NB4 (cell line): ENCODE data around the gene TGFB2.

Source experiments
- DNase-seq: peaks from one replicate; pipeline ENCODE4 v3.0.0; 2010; ENCODE audit warnings: low read depth
- H3K4me3 ChIP-seq: one replicate; pipeline ENCODE4 v1.5.1; 2011; ENCODE audit warnings: mild to moderate bottlenecking, low read depth, low read length, moderate library complexity
- MYC ChIP-seq: IDR thresholded peaks from 2 replicates; pipeline ENCODE4 v1.6.1; 2011; ENCODE audit warnings: low read depth, low read length
- POLR2A ChIP-seq: IDR thresholded peaks from 2 replicates; pipeline ENCODE4 v1.6.1; 2011; ENCODE audit warnings: mild to moderate bottlenecking; ENCODE audit not compliant: insufficient read length; ENCODE audit errors: extremely low read depth
- TF ChIP-seq, protein P1 (sequence below): IDR thresholded peaks from one replicate; pipeline ENCODE4 v1.5.1; 2012; ENCODE audit warnings: low read depth, low read length
- TF ChIP-seq, protein P2 (sequence below): IDR thresholded peaks from 2 replicates; pipeline ENCODE4 v1.6.1; 2011; ENCODE audit warnings: low read depth, low read length

TGFB2 gene

GRCh38 chr1:218467101-218468072, 122.3 kb downstream of the TGFB2 start:
- no peak for TF ChIP-seq POLR2A
- TF ChIP-seq, protein P1, sequence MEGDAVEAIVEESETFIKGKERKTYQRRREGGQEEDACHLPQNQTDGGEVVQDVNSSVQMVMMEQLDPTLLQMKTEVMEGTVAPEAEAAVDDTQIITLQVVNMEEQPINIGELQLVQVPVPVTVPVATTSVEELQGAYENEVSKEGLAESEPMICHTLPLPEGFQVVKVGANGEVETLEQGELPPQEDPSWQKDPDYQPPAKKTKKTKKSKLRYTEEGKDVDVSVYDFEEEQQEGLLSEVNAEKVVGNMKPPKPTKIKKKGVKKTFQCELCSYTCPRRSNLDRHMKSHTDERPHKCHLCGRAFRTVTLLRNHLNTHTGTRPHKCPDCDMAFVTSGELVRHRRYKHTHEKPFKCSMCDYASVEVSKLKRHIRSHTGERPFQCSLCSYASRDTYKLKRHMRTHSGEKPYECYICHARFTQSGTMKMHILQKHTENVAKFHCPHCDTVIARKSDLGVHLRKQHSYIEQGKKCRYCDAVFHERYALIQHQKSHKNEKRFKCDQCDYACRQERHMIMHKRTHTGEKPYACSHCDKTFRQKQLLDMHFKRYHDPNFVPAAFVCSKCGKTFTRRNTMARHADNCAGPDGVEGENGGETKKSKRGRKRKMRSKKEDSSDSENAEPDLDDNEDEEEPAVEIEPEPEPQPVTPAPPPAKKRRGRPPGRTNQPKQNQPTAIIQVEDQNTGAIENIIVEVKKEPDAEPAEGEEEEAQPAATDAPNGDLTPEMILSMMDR: no peak
- DNase-seq: no peak
- no peak overlapping the region for H3K4me3 ChIP-seq

DNA sequence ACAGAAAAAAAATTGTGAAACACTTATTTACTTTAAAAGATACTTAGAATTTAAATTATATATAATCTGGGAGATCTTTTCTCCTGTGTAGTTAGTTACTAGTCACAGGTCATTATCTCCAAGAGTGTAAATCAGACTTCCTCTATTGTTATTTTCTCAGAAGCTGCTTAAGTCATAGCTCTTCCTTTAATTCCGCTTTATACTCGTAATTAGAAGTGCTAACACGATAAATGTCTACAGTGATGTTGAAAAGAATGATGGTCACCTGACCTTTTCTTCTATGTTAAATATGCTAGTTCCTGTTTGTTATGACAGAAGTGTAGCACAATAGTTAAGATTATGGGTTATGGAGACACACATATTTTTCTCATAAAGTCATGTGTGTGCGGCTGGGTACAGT, 123.6 kb downstream of the TGFB2 start:
- TF ChIP-seq, protein P1: no peak
- TF ChIP-seq POLR2A (no peak), MYC (no peak)
- TF ChIP-seq, protein P2, sequence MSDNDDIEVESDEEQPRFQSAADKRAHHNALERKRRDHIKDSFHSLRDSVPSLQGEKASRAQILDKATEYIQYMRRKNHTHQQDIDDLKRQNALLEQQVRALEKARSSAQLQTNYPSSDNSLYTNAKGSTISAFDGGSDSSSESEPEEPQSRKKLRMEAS: no peak
- no peak overlapping the region for H3K4me3 ChIP-seq
- no peak for DNase-seq

- H3K4me3 ChIP-seq: no peak overlapping the region
- TF ChIP-seq, protein P2: no peak
- no peak for TF ChIP-seq POLR2A
- no peak for TF ChIP-seq MYC
- TF ChIP-seq, protein P1: no peak
- no peak for DNase-seq
These were observed 127.7 kb downstream of the TGFB2 start for GRCh38 chr1:218472885-218473284.

GRCh38 chr1:218473522-218473921, 128.4 kb downstream of the TGFB2 start:
- TF ChIP-seq, protein P2: 0 out of 2 replicates have a peak, but pooled peaks have one; percentile 37
- TF ChIP-seq MYC (no peak), POLR2A (no peak)
- TF ChIP-seq, protein P1: no peak
- no peak overlapping the region for H3K4me3 ChIP-seq
- peak; percentile 3 for DNase-seq

DNA sequence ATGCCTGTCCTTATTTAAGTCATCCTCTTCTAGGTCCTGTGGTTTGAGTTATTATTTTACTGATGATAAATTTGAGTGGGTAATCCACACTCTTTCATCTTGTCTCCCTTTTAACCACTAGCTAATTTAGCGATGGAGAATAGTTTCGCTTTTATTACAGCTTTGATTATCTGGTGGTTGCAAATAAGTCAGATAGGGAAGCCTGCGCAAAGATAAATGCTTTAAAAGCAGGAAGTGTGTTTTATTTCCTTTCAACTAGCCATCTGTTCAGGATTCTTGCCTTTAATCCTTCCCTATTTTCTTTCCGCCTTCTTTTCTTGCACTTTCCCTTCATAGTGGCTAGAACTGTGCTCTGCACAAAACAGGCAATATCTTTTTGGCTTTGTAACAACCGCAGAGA, 129.0 kb downstream of the TGFB2 start:
- H3K4me3 ChIP-seq: no peak overlapping the region
- DNase-seq: no peak
- TF ChIP-seq, protein P1: no peak
- TF ChIP-seq POLR2A (no peak), MYC (no peak)
- TF ChIP-seq, protein P2: no peak

GRCh38 chr1:218475275-218475674, 130.1 kb downstream of the TGFB2 start:
- H3K4me3 ChIP-seq: no peak overlapping the region
- TF ChIP-seq POLR2A: no peak
- TF ChIP-seq, protein P1: no peak
- DNase-seq: no peak
